Measurements from ENCODE around the gene PGGT1B. TPM values are rescaled to one million over a fixed set of nuclear protein-coding genes. Genes with fewer than 3 reads are reported as not detected.

The PGGT1B gene
- 10 to 100 TPM; 14.4 to 24.9 (median 18.9) TPM for polyA plus RNA-seq (ENCODE audit: insufficient read length in 10 of 10)
- long read RNA-seq, donor 1, full-length matches to known transcripts = 2 of 2 reads
- long read RNA-seq, donor 1, partial matches to known transcripts = 0 of 2 reads
- long read RNA-seq, donor 1, other reads (novel, unspliced or antisense) = 0 of 2 reads
- long read RNA-seq, donor 2, full-length matches to known transcripts = 2 of 2 reads
- long read RNA-seq, donor 2, partial matches to known transcripts = 0 of 2 reads
- long read RNA-seq, donor 2, other reads (novel, unspliced or antisense) = 0 of 2 reads
- long read RNA-seq, donor 3 = 0 reads
- long read RNA-seq, donor 4, full-length matches to known transcripts = 3 of 3 reads
- long read RNA-seq, donor 4, partial matches to known transcripts = 0 of 3 reads
- long read RNA-seq, donor 4, other reads (novel, unspliced or antisense) = 0 of 3 reads
- long read RNA-seq, donor 5, full-length matches to known transcripts = 4 of 4 reads
- long read RNA-seq, donor 5, partial matches to known transcripts = 0 of 4 reads
- long read RNA-seq, donor 5, other reads (novel, unspliced or antisense) = 0 of 4 reads
- long read RNA-seq, donor 6, full-length matches to known transcripts = 3 of 3 reads
- long read RNA-seq, donor 6, partial matches to known transcripts = 0 of 3 reads
- long read RNA-seq, donor 6, other reads (novel, unspliced or antisense) = 0 of 3 reads
- long read RNA-seq, donor 7, full-length matches to known transcripts = 2 of 2 reads
- long read RNA-seq, donor 7, partial matches to known transcripts = 0 of 2 reads
- long read RNA-seq, donor 7, other reads (novel, unspliced or antisense) = 0 of 2 reads
- long read RNA-seq, donor 8, full-length matches to known transcripts = 4 of 4 reads
- long read RNA-seq, donor 8, partial matches to known transcripts = 0 of 4 reads
- long read RNA-seq, donor 8, other reads (novel, unspliced or antisense) = 0 of 4 reads
- long read RNA-seq, donor 9, full-length matches to known transcripts = 1 of 1 reads
- long read RNA-seq, donor 9, partial matches to known transcripts = 0 of 1 reads
- long read RNA-seq, donor 9, other reads (novel, unspliced or antisense) = 0 of 1 reads

GRCh38 chr5:115262321-115263077 is at the start of gene PGGT1B:
Gene PGGT1B, minus strand, starts transcription at chr5:115262877. Its CDS starts 26 bp downstream, at chr5:115262851.
- peak; percentile 58 to 93 (median 80) for DNase-seq

- peak; percentile 31 to 63 (median 38) for DNase-seq
Measured at GRCh38 chr5:115309751-115310370, 47.2 kb upstream of the PGGT1B start.

GRCh38 chr5:115308815-115309214 is 46.1 kb upstream of the PGGT1B start:
- DNase-seq = no peak

- DNase-seq = no peak
Measured at GRCh38 chr5:115306011-115306536, 43.4 kb upstream of the PGGT1B start.

- DNase-seq = no peak
Measured at GRCh38 chr5:115304496-115304895, 41.8 kb upstream of the PGGT1B start.

- no peak for DNase-seq
Measured at GRCh38 chr5:115298811-115299210, 36.1 kb upstream of the PGGT1B start.

GRCh38 chr5:115297031-115297430 is 34.4 kb upstream of the PGGT1B start:
- no peak for DNase-seq

- peak; percentile 44 to 80 (median 49) for DNase-seq
Measured at GRCh38 chr5:115296124-115297022, 33.7 kb upstream of the PGGT1B start, which contains the start of gene CCDC112. Gene CCDC112, minus strand, starts transcription at chr5:115296654. Its CDS starts 111 bp downstream, at chr5:115296543.

- no peak for DNase-seq
Measured at GRCh38 chr5:115295777-115296123, 33.1 kb upstream of the PGGT1B start.

- DNase-seq = no peak
Measured at GRCh38 chr5:115291397-115291796, 28.7 kb upstream of the PGGT1B start.

GRCh38 chr5:115289104-115289503 is 26.4 kb upstream of the PGGT1B start:
- no peak for DNase-seq

GRCh38 chr5:115284021-115284420 is 21.3 kb upstream of the PGGT1B start:
- DNase-seq = no peak

GRCh38 chr5:115282131-115282530 is 19.5 kb upstream of the PGGT1B start:
- no peak for DNase-seq

- no peak for DNase-seq
Measured at GRCh38 chr5:115274584-115274983, 11.9 kb upstream of the PGGT1B start.

GRCh38 chr5:115272297-115272958 is 9.8 kb upstream of the PGGT1B start:
- DNase-seq = no peak

GRCh38 chr5:115271295-115272050 is 8.8 kb upstream of the PGGT1B start:
- no peak for DNase-seq

GRCh38 chr5:115267617-115268016 is 4.9 kb upstream of the PGGT1B start:
- no peak for DNase-seq

GRCh38 chr5:115265220-115265619 is 2.5 kb upstream of the PGGT1B start:
- no peak for DNase-seq
